H1 (cell line): ENCODE data around the gene GNAQ. TPM values are rescaled to one million over a fixed set of nuclear protein-coding genes. Genes with fewer than 3 reads are reported as not detected.

Experiments
- CTCF ChIA-PET: fragments of 300-600 bp; sonication (Branson Sonifier 250); formaldehyde crosslinking; loops from one replicate; lab custom pipeline; 2021; ENCODE audit not compliant: partially characterized antibody; lab: Charles Lee
- POLR2A ChIA-PET: fragments of 300-600 bp; sonication (Branson Sonifier 250); formaldehyde crosslinking; loops from one replicate; lab custom pipeline; 2021; ENCODE audit warnings: inconsistent platforms; ENCODE audit not compliant: partially characterized antibody; lab: Charles Lee
- DNase-seq, 2 experiments: peaks; one replicate each; pipeline versions ENCODE4 v3.0.0 to v3.0.0-alpha.2; 2010 to 2022; ENCODE audit warnings: low spot score in 2 of 2, low read depth in 1 of 2, mixed read lengths in 1 of 2
- FAIRE-seq: peaks from 2 replicates; lab custom pipeline; 2011; peaks lifted over from hg19 to GRCh38; lab: Jason Lieb, UNC
- H2AFZ ChIP-seq: 2 replicates; pipeline ENCODE4 v1.8.1; 2012; ENCODE audit warnings: low read length, inconsistent platforms
- H2AK5ac ChIP-seq: 2 replicates; pipeline ENCODE4 v1.6.1; 2013; ENCODE audit warnings: low read depth, low read length
- H2BK120ac ChIP-seq: replicated peaks from 2 replicates; pipeline ENCODE3; 2013; ENCODE audit warnings: low read depth, low read length, inconsistent platforms
- H2BK12ac ChIP-seq: 2 replicates; pipeline ENCODE4 v1.6.1; 2013; ENCODE audit warnings: low read depth, low read length
- H2BK15ac ChIP-seq: 2 replicates; pipeline ENCODE4 v1.6.1; 2013; ENCODE audit warnings: low read length
- H2BK20ac ChIP-seq: 2 replicates; pipeline ENCODE4 v1.6.1; 2013; ENCODE audit warnings: low read length
- H2BK5ac ChIP-seq: 2 replicates; pipeline ENCODE4 v1.6.1; 2013; ENCODE audit warnings: low read depth, low read length
- H3K14ac ChIP-seq: 2 replicates; pipeline ENCODE4 v1.6.1; 2013; ENCODE audit warnings: inconsistent platforms; ENCODE audit not compliant: insufficient read length
- H3K18ac ChIP-seq: 2 replicates; pipeline ENCODE4 v1.6.1; 2013; ENCODE audit warnings: low read length; ENCODE audit errors: extremely low read depth
- H3K23ac ChIP-seq: 2 replicates; pipeline ENCODE4 v1.6.1; 2013; ENCODE audit warnings: inconsistent platforms; ENCODE audit not compliant: insufficient read length
- H3K23me2 ChIP-seq: 2 replicates; pipeline ENCODE4 v1.6.1; 2013; ENCODE audit warnings: low read depth, low read length
- H3K27ac ChIP-seq: 2 replicates; pipeline ENCODE4 v1.6.1; 2011; ENCODE audit warnings: low read depth, low read length, inconsistent platforms
- H3K27me3 ChIP-seq, 4 experiments: replicated peaks in 1 of 4; 1 replicate in 1 of 4; 2 replicates in 3 of 4; pipeline versions ENCODE4 v1.6.1 to v1.8.1; 2011 to 2013; ENCODE audit warnings: low read length in 3 of 4, mild to moderate bottlenecking in 3 of 4, inconsistent platforms in 2 of 4, mixed read lengths in 2 of 4, moderate library complexity in 1 of 4; ENCODE audit not compliant: control insufficient read depth in 3 of 4, insufficient read depth in 3 of 4; ENCODE audit errors: extremely low read depth in 1 of 4
- H3K36me3 ChIP-seq, 4 experiments: 2 replicates each; pipeline versions ENCODE4 v1.6.1 to v1.8.1; 2011 to 2013; ENCODE audit warnings: mild to moderate bottlenecking in 4 of 4, low read length in 3 of 4, moderate library complexity in 2 of 4, control low read depth in 1 of 4, inconsistent platforms in 1 of 4; ENCODE audit not compliant: insufficient read depth in 4 of 4, control insufficient read depth in 2 of 4
- H3K4ac ChIP-seq: replicated peaks from 2 replicates; pipeline ENCODE3; 2013; ENCODE audit warnings: low read length, low read depth, mixed read lengths, inconsistent platforms; ENCODE audit not compliant: insufficient read length
- H3K4me1 ChIP-seq, 4 experiments: replicated peaks in 1 of 4; 1 replicate in 1 of 4; 2 replicates in 3 of 4; pipeline versions ENCODE4 v1.6.1 to v1.8.1; 2011 to 2013; ENCODE audit warnings: low read length in 3 of 4, inconsistent platforms in 2 of 4, mixed read lengths in 1 of 4; ENCODE audit not compliant: insufficient read depth in 4 of 4, control insufficient read depth in 3 of 4
- H3K4me2 ChIP-seq, 2 experiments: 2 replicates each; pipeline versions ENCODE4 v1.6.1 to v1.8.1; 2011 to 2013; ENCODE audit warnings: low read depth in 2 of 2, low read length in 2 of 2, control low read depth in 1 of 2, inconsistent platforms in 1 of 2, mild to moderate bottlenecking in 1 of 2; ENCODE audit not compliant: insufficient read depth in 1 of 2
- H3K4me3 ChIP-seq, 4 experiments: fragments of 200-600, 300-600 bp in 1 of 4; sonication (generic), shearing (Covaris generic), sonication (Bioruptor Twin) in 1 of 4; 2 replicates each; pipeline versions ENCODE4 v1.5.1 to v1.8.1; 2011 to 2016; ENCODE audit warnings: low read length in 4 of 4, low read depth in 3 of 4, control low read depth in 2 of 4, inconsistent platforms in 2 of 4, mild to moderate bottlenecking in 2 of 4, mixed read lengths in 1 of 4, moderate library complexity in 1 of 4; ENCODE audit not compliant: insufficient read depth in 2 of 4; ENCODE audit errors: extremely low read depth in 1 of 4
- H3K56ac ChIP-seq: replicated peaks from 2 replicates; pipeline ENCODE3; 2013; ENCODE audit warnings: low read depth, mild to moderate bottlenecking, mixed read lengths, low read length, inconsistent platforms; ENCODE audit not compliant: insufficient read length
- H3K79me1 ChIP-seq: 2 replicates; pipeline ENCODE4 v1.6.1; 2013; ENCODE audit warnings: low read depth, low read length, control low read depth
- H3K79me2 ChIP-seq, 2 experiments: 2 replicates each; pipeline versions ENCODE4 v1.6.1 to v1.8.1; 2012 to 2013; ENCODE audit warnings: low read length in 2 of 2, mild to moderate bottlenecking in 2 of 2, inconsistent platforms in 1 of 2; ENCODE audit not compliant: insufficient read depth in 2 of 2, control insufficient read depth in 1 of 2
- H3K9ac ChIP-seq, 4 experiments: replicated peaks in 1 of 4; 1 replicate in 1 of 4; 2 replicates in 3 of 4; pipeline versions ENCODE4 v1.6.1 to v1.8.1; 2011 to 2013; ENCODE audit warnings: low read depth in 3 of 4, low read length in 3 of 4, control low read depth in 2 of 4, mild to moderate bottlenecking in 2 of 4, moderate library complexity in 2 of 4, inconsistent platforms in 1 of 4; ENCODE audit errors: extremely low read depth in 1 of 4
- H3K9me3 ChIP-seq, 2 experiments: 2 replicates each; pipeline versions ENCODE4 v1.6.1 to v1.8.1; 2012 to 2013; ENCODE audit warnings: mild to moderate bottlenecking in 2 of 2, moderate library complexity in 2 of 2, control low read depth in 1 of 2, inconsistent platforms in 1 of 2, low read depth in 1 of 2, low read length in 1 of 2, mixed read lengths in 1 of 2; ENCODE audit not compliant: insufficient read depth in 2 of 2
- H4K20me1 ChIP-seq, 2 experiments: replicated peaks in 1 of 2; 2 replicates each; pipeline versions ENCODE3 to v1.8.1; 2011 to 2013; ENCODE audit warnings: inconsistent platforms in 2 of 2, low read length in 2 of 2, mild to moderate bottlenecking in 1 of 2; ENCODE audit not compliant: insufficient read depth in 2 of 2, control insufficient read depth in 1 of 2
- H4K5ac ChIP-seq: 2 replicates; pipeline ENCODE4 v1.6.1; 2013; ENCODE audit warnings: low read length, low read depth, mixed read lengths, inconsistent platforms; ENCODE audit not compliant: insufficient read length
- H4K8ac ChIP-seq: 2 replicates; pipeline ENCODE4 v1.8.0; 2013; ENCODE audit warnings: mild to moderate bottlenecking, moderate library complexity, low read length, inconsistent platforms; ENCODE audit not compliant: insufficient read depth; ENCODE audit errors: extremely low read depth
- H4K91ac ChIP-seq: replicated peaks from 2 replicates; pipeline ENCODE3; 2013; ENCODE audit warnings: low read length, mixed read lengths, inconsistent platforms; ENCODE audit not compliant: insufficient read length
- CHD2 ChIP-seq: IDR thresholded peaks from 2 replicates; pipeline ENCODE4 v1.6.1; 2012; ENCODE audit warnings: low read length, improper control_type of control experiment
- CREB1 ChIP-seq: IDR thresholded peaks from 2 replicates; pipeline ENCODE4 v1.6.1; 2012; ENCODE audit warnings: inconsistent platforms
- GTF2F1 ChIP-seq: IDR thresholded peaks from 2 replicates; pipeline ENCODE4 v1.6.1; 2012; ENCODE audit warnings: low read depth, low read length, improper control_type of control experiment, borderline replicate concordance
- HDAC6 ChIP-seq: IDR thresholded peaks from one replicate; pipeline ENCODE4 v1.7.1; 2012; ENCODE audit warnings: low read depth, mild to moderate bottlenecking, inconsistent platforms, low read length, moderate library complexity
- MAX ChIP-seq: IDR thresholded peaks from 2 replicates; pipeline ENCODE4 v1.6.1; 2012; ENCODE audit warnings: inconsistent platforms
- RFX5 ChIP-seq: IDR thresholded peaks from 2 replicates; pipeline ENCODE4 v1.6.1; 2011; ENCODE audit warnings: low read depth, low read length, improper control_type of control experiment, borderline replicate concordance
- RNF2 ChIP-seq: fragments of 200-900, 300-1000 bp; sonication (generic); IDR thresholded peaks from 2 replicates; pipeline ENCODE4 v1.7.1; 2016; ENCODE audit warnings: borderline replicate concordance, low read depth, mild to moderate bottlenecking, antibody characterized with exemption, low read length; ENCODE audit not compliant: poor library complexity, severe bottlenecking; ENCODE audit errors: missing control alignments
- SIRT6 ChIP-seq: IDR thresholded peaks from one replicate; pipeline ENCODE4 v1.7.1; 2012; ENCODE audit warnings: low read length, inconsistent platforms
- SRF ChIP-seq: IDR thresholded peaks from 2 replicates; pipeline ENCODE4 v1.6.1; 2011; ENCODE audit warnings: mild to moderate bottlenecking, low read depth, low read length, moderate library complexity
- TAF7 ChIP-seq: optimal IDR thresholded peaks from 2 replicates; pipeline ENCODE3; 2011; ENCODE audit warnings: low read depth, mild to moderate bottlenecking, inconsistent platforms, low read length, moderate library complexity, borderline replicate concordance
- WGBS, 2 experiments: shearing (Covaris generic) in 1 of 2; methylation state at CpG; one replicate each; pipeline versions ENCODE4 v1.1.6 to v1.1.7; 2013 to 2015; ENCODE audit warnings: low lambda C conversion rate in 2 of 2, mixed read lengths in 2 of 2, inconsistent platforms in 1 of 2, low coverage in 1 of 2, missing lambda C conversion rate in 1 of 2; ENCODE audit not compliant: insufficient replicate concordance in 2 of 2, insufficient coverage in 1 of 2, insufficient read length in 1 of 2; ENCODE audit errors: extremely low coverage in 1 of 2, missing lambda C conversion rate in 1 of 2; 5-methylcytosine and 5-hydroxymethylcytosine counted together
- polyA plus RNA-seq, 7 experiments: library from polyadenylated mRNA; depleted of rRNA in 3 of 7; stranded (reverse) in 5 of 7; unstranded in 2 of 7; fragments of >200 nt in 5 of 7; fragments of 200-250 nt in 2 of 7; gene quantifications; 1 replicate in 5 of 7; 2 replicates in 1 of 7; 4 replicates in 1 of 7; pipeline versions ENCODE4 v1.2.1 to v1.2.3, GENCODE V29; 2011 to 2013; ENCODE audit warnings: missing spikeins in 2 of 7, mixed read lengths in 2 of 7
- total RNA-seq: library from RNA; stranded (reverse); fragmentation: NEBNext Ultra II Directional; extraction: Animal tissue kit (Norgen Biotek cat#: 25700); gene quantifications from 2 replicates; pipeline ENCODE4 v1.2.1, GENCODE V29; 2021

The GNAQ gene
- total and polyA plus RNA-seq, 2 of the 8 experiments (the other 6 are each of a cell fraction or from before 2014, with no cell fraction given) = 22.8 to 63.8 TPM

- no peak overlapping the region for H3K4me3 ChIP-seq
- no peak overlapping the region for H3K27ac ChIP-seq
- H3K18ac ChIP-seq = no peak overlapping the region
- FAIRE-seq (no peak), DNase-seq (no peak)
- H3K79me2 ChIP-seq = no peaks in the 10 kb centered on the region
- H3K9me3 ChIP-seq = no peaks in the 10 kb centered on the region
- no peaks in the 10 kb centered on the region for H4K20me1 ChIP-seq
- H3K14ac ChIP-seq = no peak overlapping the region
- no peaks in the 10 kb centered on the region for H3K4me1 ChIP-seq
- 87% methylated on average over 3 of the region's 3 CpGs; no CpG with 5 or more reads in 1 of the 2 experiments for WGBS, 2 experiments
- no peak overlapping the region for H2BK5ac ChIP-seq
- no peak overlapping the region for H2BK20ac ChIP-seq
- ChIA-PET POLR2A (no interaction called here), CTCF (no interaction called here)
- no peak overlapping the region for H3K4me2 ChIP-seq
- H4K5ac ChIP-seq = no peak overlapping the region
- H3K27me3 ChIP-seq = no peaks in the 10 kb centered on the region
- peaks cover 0 to 3% (median 0%) of the 10 kb centered on the region in 4 experiments; a peak in 1 of 8 replicates for H3K36me3 ChIP-seq
- no peak overlapping the region for H4K91ac ChIP-seq
- no peaks in the 10 kb centered on the region for H3K23me2 ChIP-seq
- H4K8ac ChIP-seq = no peak overlapping the region
- no peak overlapping the region for H2AK5ac ChIP-seq
- H3K79me1 ChIP-seq = no peaks in the 10 kb centered on the region
- no peak overlapping the region for H2AFZ ChIP-seq
- H2BK12ac ChIP-seq = no peak overlapping the region
- H3K56ac ChIP-seq = no peak overlapping the region
- no peak overlapping the region for H3K23ac ChIP-seq
- TF ChIP-seq SRF (no peak), CREB1 (no peak), SIRT6 (no peak), TAF7 (no peak), RFX5 (no peak), GTF2F1 (no peak), CHD2 (no peak), MAX (no peak), HDAC6 (no peak), RNF2 (no peak)
- H3K4ac ChIP-seq = no peak overlapping the region
- no peak overlapping the region for H2BK15ac ChIP-seq
- no peak overlapping the region for H2BK120ac ChIP-seq
- no peak overlapping the region for H3K9ac ChIP-seq
Observed at GRCh38 chr9:77794985-77795384, 236.6 kb downstream of the GNAQ start.
